Natural killer cell (primary cell): ENCODE results near the gene GLI1. TPM values are rescaled to one million over a fixed set of nuclear protein-coding genes. Genes with fewer than 3 reads are reported as not detected.

Experiments used
- ATAC-seq, 3 donors: fragments of 150-1000 bp in 2 of 3; fragments of 200-7000 bp in 1 of 3; cut with Tn5 transposase; 1 replicate in 1 of 3; 2 replicates in 2 of 3; pipeline ENCODE4 v1.10.0; 2021; ENCODE audit warnings: mild to moderate bottlenecking in 2 of 3, moderate library complexity in 2 of 3
- DNase-seq, 2 donors: peaks; one replicate each; pipeline versions ENCODE4 v3.0.0 to v3.0.0-alpha.2; 2013 to 2021; ENCODE audit warnings: mixed read lengths in 1 of 2
- H3K27ac ChIP-seq: one replicate; pipeline ENCODE4 v1.5.1; 2013; ENCODE audit warnings: mild to moderate bottlenecking, low read length
- H3K27me3 ChIP-seq: one replicate; pipeline ENCODE4 v1.6.1; 2013; ENCODE audit warnings: low read length; ENCODE audit not compliant: control insufficient read depth, insufficient read depth
- H3K36me3 ChIP-seq: one replicate; pipeline ENCODE4 v1.6.1; 2013; ENCODE audit warnings: low read length; ENCODE audit not compliant: control insufficient read depth, insufficient read depth
- H3K4me1 ChIP-seq: one replicate; pipeline ENCODE4 v1.6.1; 2013; ENCODE audit warnings: low read length; ENCODE audit not compliant: control insufficient read depth, insufficient read depth
- H3K4me3 ChIP-seq: one replicate; pipeline ENCODE4 v1.5.1; 2013; ENCODE audit warnings: low read length
- H3K9me3 ChIP-seq: one replicate; pipeline ENCODE4 v1.6.1; 2013; ENCODE audit warnings: low read length; ENCODE audit not compliant: control insufficient read depth, insufficient read depth
- H3K27ac Mint-ChIP-seq, 2 donors: one replicate each; pipeline ENCODE4 v1.8.0; 2022; ENCODE audit warnings: mild to moderate bottlenecking in 2 of 2, mixed read lengths in 2 of 2, moderate library complexity in 1 of 2
- H3K27me3 Mint-ChIP-seq, 2 donors: one replicate each; pipeline ENCODE4 v1.8.0; 2022; ENCODE audit warnings: low read depth in 2 of 2, mixed read lengths in 2 of 2
- H3K36me3 Mint-ChIP-seq: one replicate; pipeline ENCODE4 v1.8.0; 2022; ENCODE audit warnings: mixed read lengths
- H3K4me1 Mint-ChIP-seq, 2 donors: one replicate each; pipeline ENCODE4 v1.8.0; 2022; ENCODE audit warnings: mixed read lengths in 2 of 2
- H3K4me3 Mint-ChIP-seq: one replicate; pipeline ENCODE4 v1.8.0; 2022; ENCODE audit warnings: mild to moderate bottlenecking, moderate library complexity, mixed read lengths
- H3K9me3 Mint-ChIP-seq, 2 donors: one replicate each; pipeline ENCODE4 v1.8.0; 2022; ENCODE audit warnings: mixed read lengths in 2 of 2
- WGBS: methylation state at CpG from one replicate; pipeline ENCODE4 v1.1.7; 2013; ENCODE audit warnings: missing lambda C conversion rate; ENCODE audit not compliant: insufficient coverage; 5-methylcytosine and 5-hydroxymethylcytosine counted together
- intact Hi-C: fragments of 100-400 bp; cut with micrococcal nuclease; formaldehyde crosslinking; loops from one replicate; pipeline ENCODE4 v1.14.2; 2022
- total RNA-seq, 4 donors: library from RNA; stranded (reverse); fragments of 120-200 nt in 1 of 4; gene quantifications; one replicate each; pipeline versions ENCODE4 v1.2.3 to v1.2.4, GENCODE V29; 2013 to 2022
- TF ChIP-seq, protein P1 (sequence below): fragments of 200-600 bp; IDR thresholded peaks from one replicate; pipeline ENCODE4 v1.8.0; 2022; ENCODE audit warnings: antibody characterized with exemption

Gene GLI1
- total RNA-seq, 3 donors from 2014 or later (not counting 1 experiment from before 2014, with no cell fraction given), result 0.50 to 1.4 (median 0.99) TPM

- ATAC-seq, result no peak
- peaks cover 19% of the 10 kb centered on the region for H3K36me3 Mint-ChIP-seq
- H3K4me3 Mint-ChIP-seq, result peak overlapping the region; percentile 78
- peaks cover 59% of the 10 kb centered on the region for H3K36me3 ChIP-seq
- H3K4me1 Mint-ChIP-seq, result peaks cover 69 to 91% of the 10 kb centered on the region in 2 donors
- no peaks in the 10 kb centered on the region for H3K9me3 Mint-ChIP-seq
- no peak overlapping the region for H3K4me3 ChIP-seq
- no peaks in the 10 kb centered on the region for H3K9me3 ChIP-seq
- H3K4me1 ChIP-seq, result peaks cover 89% of the 10 kb centered on the region
- H3K27me3 ChIP-seq, result no peaks in the 10 kb centered on the region
- TF ChIP-seq, protein P1, sequence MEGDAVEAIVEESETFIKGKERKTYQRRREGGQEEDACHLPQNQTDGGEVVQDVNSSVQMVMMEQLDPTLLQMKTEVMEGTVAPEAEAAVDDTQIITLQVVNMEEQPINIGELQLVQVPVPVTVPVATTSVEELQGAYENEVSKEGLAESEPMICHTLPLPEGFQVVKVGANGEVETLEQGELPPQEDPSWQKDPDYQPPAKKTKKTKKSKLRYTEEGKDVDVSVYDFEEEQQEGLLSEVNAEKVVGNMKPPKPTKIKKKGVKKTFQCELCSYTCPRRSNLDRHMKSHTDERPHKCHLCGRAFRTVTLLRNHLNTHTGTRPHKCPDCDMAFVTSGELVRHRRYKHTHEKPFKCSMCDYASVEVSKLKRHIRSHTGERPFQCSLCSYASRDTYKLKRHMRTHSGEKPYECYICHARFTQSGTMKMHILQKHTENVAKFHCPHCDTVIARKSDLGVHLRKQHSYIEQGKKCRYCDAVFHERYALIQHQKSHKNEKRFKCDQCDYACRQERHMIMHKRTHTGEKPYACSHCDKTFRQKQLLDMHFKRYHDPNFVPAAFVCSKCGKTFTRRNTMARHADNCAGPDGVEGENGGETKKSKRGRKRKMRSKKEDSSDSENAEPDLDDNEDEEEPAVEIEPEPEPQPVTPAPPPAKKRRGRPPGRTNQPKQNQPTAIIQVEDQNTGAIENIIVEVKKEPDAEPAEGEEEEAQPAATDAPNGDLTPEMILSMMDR, result no peak
- no peak overlapping the region for H3K27ac ChIP-seq
- no peaks in the 10 kb centered on the region for H3K27me3 Mint-ChIP-seq
- peak overlapping the region; percentile 83 to 90 for H3K27ac Mint-ChIP-seq
- WGBS, result 97% methylated on average over 3 of the region's 3 CpGs
- intact Hi-C loops, result no loop called here
- DNase-seq, result no peak
Measured at GRCh38 chr12:57473392-57473791, 13.8 kb downstream of the GLI1 start.

GRCh38 chr12:57473886-57474285, 14.3 kb downstream of the GLI1 start:
- WGBS, result 97% methylated on average over 5 of the region's 5 CpGs
- H3K27ac ChIP-seq, result no peak overlapping the region
- ATAC-seq (no peak), DNase-seq (no peak)
- Mint-ChIP-seq H3K4me3 (peak overlapping the region; percentile 78), H3K9me3 (no peaks in the 10 kb centered on the region), H3K27me3 (no peaks in the 10 kb centered on the region), H3K4me1 (peaks cover 70 to 92% of the 10 kb centered on the region in 2 donors), H3K27ac (peak overlapping the region; percentile 83 to 90), H3K36me3 (peaks cover 19% of the 10 kb centered on the region)
- H3K27me3 ChIP-seq, result no peaks in the 10 kb centered on the region
- TF ChIP-seq, protein P1, result no peak
- peaks cover 94% of the 10 kb centered on the region for H3K4me1 ChIP-seq
- H3K4me3 ChIP-seq, result no peak overlapping the region
- intact Hi-C loops, result no loop called here
- peaks cover 59% of the 10 kb centered on the region for H3K36me3 ChIP-seq
- no peaks in the 10 kb centered on the region for H3K9me3 ChIP-seq

DNA sequence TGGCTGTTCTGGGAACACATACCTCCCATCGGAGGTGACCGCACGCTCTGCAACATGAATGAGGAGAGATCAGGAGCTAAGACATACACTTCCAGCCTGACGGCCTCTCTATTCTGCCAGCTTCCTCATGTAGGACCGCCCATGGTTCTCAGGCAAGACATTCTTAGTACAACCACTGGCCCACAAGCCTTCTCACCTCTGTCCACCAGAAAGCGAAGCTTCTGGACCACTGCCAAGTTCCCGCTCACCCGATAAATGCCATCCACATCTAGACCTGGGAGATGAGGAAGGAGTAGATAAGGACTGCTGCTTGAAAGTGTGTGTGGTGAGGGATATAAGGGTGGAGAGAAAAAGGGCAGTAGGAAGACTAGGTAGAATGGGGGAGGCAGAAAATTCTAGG, 14.8 kb downstream of the GLI1 start:
- H3K4me3 ChIP-seq, result no peak overlapping the region
- 67% methylated on average over 5 of the region's 8 CpGs for WGBS
- no peaks in the 10 kb centered on the region for H3K27me3 Mint-ChIP-seq

More for the DNA sequence above, 14.8 kb downstream of the GLI1 start:
- Histone ChIP-seq H3K36me3 (peaks cover 53% of the 10 kb centered on the region), H3K27me3 (no peaks in the 10 kb centered on the region), H3K4me1 (peaks cover 94% of the 10 kb centered on the region), H3K9me3 (no peaks in the 10 kb centered on the region), H3K27ac (no peak overlapping the region)
- DNase-seq, result no peak
- Mint-ChIP-seq H3K27ac (peak overlapping the region; percentile 83 to 90), H3K9me3 (no peaks in the 10 kb centered on the region), H3K4me3 (peak overlapping the region; percentile 78), H3K4me1 (peaks cover 71 to 92% of the 10 kb centered on the region in 2 donors), H3K36me3 (peaks cover 19% of the 10 kb centered on the region)
- TF ChIP-seq, protein P1, result no peak
- no peak for ATAC-seq
- intact Hi-C loops, result no loop called here
